ENCODE results near the gene KLK2.

DNA sequence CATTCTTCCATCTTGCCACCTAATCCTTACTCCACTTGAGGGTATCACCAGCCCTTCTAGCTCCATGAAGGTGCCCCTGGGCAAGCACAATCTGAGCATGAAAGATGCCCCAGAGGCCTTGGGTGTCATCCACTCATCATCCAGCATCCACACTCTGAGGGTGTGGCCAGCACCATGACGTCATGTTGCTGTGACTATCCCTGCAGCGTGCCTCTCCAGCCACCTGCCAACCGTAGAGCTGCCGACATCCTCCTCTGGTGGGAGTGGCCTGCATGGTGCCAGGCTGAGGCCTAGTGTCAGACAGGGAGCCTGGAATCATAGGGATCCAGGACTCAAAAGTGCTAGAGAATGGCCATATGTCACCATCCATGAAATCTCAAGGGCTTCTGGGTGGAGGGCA, 21.6 kb upstream of the KLK2 start:
- TF ChIP-seq, protein P1, sequence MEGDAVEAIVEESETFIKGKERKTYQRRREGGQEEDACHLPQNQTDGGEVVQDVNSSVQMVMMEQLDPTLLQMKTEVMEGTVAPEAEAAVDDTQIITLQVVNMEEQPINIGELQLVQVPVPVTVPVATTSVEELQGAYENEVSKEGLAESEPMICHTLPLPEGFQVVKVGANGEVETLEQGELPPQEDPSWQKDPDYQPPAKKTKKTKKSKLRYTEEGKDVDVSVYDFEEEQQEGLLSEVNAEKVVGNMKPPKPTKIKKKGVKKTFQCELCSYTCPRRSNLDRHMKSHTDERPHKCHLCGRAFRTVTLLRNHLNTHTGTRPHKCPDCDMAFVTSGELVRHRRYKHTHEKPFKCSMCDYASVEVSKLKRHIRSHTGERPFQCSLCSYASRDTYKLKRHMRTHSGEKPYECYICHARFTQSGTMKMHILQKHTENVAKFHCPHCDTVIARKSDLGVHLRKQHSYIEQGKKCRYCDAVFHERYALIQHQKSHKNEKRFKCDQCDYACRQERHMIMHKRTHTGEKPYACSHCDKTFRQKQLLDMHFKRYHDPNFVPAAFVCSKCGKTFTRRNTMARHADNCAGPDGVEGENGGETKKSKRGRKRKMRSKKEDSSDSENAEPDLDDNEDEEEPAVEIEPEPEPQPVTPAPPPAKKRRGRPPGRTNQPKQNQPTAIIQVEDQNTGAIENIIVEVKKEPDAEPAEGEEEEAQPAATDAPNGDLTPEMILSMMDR (conservative IDR thresholded peaks at IDR 0.05; ENCODE audit: low read length), result no peak
- TF ChIP-seq EZH2phosphoT487 (IDR thresholded peaks at IDR 0.05; ENCODE audit: borderline replicate concordance), result no peak

All from Loucy (cell line).